Hematopoietic multipotent progenitor cell treated with erythropoietin and hydrocortisone succinate and interleukin-3 and kit ligand, for 6 days (in vitro differentiated cells): ENCODE results near the gene LTBP1.
A peak's percentile ranks its signal among the peaks of the same experiment; 100 is the strongest.

Source experiments
- DNase-seq: peaks from one replicate; pipeline ENCODE4 v3.0.0-alpha.2; 2015

Gene LTBP1

GRCh38 chr2:33122726-33123125, 176.0 kb downstream of the LTBP1 start:
- DNase-seq: peak; percentile 84

DNA sequence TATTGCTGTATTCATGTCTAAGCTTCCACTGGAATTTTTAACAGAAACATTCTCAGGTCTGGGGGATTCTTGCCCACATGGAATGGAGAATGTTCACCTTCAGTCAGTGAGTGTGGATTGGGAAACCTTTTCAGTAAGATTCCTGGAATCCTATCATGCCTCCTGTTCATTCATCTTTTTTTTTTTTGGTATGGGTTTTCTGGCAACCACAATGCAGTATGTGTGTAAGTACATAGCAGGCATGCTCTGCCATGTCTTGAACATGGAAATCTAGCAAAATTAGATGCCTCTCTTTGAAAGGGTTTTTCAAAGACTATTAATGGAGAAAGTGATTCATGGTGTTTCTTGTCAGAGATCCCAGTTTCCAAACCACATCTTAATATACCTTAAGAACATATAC, 176.5 kb downstream of the LTBP1 start:
- DNase-seq: no peak

DNA sequence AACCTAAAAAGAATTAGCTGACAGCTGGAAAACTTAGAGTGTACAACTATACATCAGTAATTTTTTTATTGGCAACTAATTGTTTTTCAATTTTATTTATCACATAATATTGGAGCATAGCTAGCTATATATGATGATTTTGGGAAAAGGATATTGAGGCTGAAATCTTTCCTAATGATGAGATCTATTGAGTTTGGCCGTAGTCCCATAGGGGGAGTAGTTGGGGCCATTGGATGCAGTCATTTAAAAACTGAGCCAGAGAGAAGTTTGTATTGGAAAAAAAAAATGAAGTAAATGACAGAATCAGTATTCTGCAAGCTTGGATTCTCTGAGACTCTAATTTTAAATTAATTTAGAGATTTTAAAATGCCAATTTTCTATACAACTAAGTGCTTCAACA, 179.8 kb downstream of the LTBP1 start:
- DNase-seq: no peak

- DNase-seq: no peak
Measured at GRCh38 chr2:33126958-33127357, 180.2 kb downstream of the LTBP1 start.

DNA sequence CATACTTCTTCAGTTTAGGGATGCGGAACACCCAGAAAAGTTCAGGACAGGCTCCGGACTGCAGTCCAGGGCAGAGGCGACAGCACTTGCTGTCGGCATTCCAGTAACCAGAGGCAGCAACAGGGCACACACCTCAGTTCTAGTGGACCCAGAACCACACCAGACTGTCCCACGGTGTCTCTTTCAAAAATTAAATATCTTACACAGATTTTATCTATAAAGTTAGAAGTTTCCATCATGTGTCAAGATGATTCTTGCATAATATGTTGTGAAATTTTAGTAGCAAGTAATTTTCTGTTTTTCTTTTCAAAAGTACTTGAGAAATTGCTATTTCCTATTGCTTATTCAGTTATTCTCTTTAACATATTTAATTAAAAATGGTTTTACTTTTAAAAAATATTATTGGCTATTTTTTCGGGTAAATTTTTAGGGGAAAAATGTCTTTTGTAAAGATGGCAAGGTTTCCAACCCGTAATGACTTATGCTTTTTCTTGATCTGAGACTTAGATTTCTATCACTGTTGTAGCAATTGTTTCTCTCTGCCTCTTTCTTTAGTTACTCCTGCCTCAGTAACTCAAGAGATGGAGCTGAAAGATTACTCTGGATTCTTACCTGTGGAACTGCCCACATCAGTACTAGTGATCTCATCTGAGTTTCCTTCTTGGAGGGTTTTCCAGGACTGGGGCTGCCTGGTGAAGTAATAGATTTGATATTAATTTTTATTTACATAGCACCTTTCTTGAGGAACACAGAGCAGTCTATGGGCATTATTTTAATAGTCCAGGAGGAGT, 182.7 kb downstream of the LTBP1 start:
- DNase-seq: peak; percentile 46

DNA sequence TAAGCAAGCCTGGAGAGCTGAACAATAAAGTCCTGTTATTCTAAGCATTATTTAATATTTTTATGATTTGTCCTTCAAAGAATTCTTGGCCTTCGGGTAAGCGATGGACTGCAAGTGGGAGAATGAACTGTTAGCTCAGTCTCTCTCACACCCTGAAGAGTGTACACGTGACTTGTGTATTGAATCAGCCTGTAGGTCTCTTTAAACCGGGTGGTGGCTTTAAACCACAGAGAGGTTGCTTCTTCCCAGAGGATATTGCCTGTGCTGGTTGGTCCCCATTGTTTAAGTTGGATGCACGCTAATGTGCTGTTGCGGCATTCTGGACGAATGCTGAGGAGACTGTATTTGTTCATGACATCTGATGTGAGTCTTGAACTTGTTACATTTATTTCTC, 183.3 kb downstream of the LTBP1 start:
- no peak for DNase-seq

DNA sequence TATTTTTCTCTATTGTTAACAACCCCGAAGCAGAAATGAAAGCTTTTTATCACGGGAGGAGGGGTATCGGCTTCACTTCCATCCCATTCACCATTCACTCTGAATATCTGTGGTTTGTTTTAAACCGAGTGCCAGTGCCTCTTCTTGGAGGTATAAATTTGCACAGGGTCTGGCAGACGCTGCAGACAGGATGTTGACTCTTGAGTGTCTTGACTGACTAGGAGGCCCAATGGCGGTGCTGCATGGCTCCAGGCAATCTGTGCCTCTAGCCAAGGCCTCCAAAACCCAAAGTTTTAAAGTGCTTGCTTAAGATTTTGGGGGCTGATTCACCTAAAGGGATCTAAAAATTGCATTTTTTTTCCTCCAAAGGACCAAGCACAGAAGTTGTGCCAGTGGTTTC, 183.8 kb downstream of the LTBP1 start:
- DNase-seq: no peak

GRCh38 chr2:33131111-33131510, 184.4 kb downstream of the LTBP1 start:
- DNase-seq: no peak

- no peak for DNase-seq
Measured at GRCh38 chr2:33131749-33132148, 185.0 kb downstream of the LTBP1 start.

- DNase-seq: peak; percentile 43
Measured at GRCh38 chr2:33133454-33133952, 186.8 kb downstream of the LTBP1 start.

DNA sequence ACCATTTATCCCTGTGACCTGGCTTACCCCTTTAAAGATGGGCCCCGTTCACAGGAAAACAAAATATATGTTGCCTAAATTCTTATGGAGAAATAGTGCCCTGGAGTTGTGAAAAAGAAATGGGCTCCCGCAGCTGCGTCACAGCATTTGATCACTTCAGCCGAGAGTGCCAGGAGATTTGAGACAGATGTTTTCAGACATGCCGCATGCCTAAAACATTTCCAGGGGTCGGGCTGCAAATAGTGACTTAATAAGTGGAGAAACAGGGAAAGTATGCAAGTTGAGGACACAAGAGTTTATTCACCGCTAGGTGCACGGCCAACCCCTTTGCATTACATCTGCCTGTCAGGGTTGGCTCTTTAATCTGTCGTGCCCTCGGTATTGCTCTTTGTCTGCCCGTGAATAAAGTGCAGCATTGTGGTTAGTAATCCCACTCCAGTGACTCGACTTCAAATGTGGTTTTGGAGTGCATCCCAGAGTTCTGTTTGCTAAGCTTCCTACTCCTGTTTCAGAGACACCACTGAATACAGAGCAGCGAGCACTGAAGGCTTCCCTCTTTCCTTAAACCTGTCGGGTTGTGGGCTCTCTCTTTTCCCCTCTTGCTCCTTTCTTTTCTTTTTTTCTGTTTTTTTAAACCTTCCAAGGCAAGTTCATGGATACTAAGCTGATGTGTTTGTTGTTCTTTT, 187.5 kb downstream of the LTBP1 start:
- no peak for DNase-seq

DNA sequence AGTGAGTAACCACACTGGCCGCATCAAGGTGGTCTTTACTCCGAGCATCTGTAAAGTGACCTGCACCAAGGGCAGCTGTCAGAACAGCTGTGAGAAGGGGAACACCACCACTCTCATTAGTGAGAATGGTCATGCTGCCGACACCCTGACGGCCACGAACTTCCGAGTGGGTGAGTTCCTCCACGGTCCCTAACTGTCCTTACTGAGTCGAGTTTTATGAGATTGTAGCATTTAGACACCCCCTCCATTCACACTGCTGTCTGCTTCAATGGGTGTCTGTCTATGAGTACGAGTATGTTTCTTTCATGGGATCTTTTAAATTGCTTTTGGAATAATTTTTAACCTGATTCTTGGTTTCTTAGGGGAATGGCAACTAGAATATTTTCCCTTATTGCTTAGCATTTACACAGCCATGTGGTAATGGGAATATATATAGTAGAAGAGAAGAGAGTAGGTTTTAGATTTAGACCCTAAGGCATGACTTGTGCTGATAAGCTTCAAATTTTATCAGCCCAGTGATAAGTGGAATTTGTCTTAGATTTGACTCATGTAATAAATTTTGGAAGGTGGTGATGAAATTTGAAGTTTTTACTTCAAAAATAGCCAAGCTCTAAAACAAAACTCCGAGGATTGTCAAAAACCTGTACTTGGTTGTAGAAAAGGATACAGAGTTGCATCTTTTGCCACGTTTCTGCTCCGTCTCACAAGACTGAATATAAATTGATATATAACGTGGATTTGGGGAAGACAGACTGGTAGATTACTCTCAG, 188.2 kb downstream of the LTBP1 start:
- no peak for DNase-seq

DNA sequence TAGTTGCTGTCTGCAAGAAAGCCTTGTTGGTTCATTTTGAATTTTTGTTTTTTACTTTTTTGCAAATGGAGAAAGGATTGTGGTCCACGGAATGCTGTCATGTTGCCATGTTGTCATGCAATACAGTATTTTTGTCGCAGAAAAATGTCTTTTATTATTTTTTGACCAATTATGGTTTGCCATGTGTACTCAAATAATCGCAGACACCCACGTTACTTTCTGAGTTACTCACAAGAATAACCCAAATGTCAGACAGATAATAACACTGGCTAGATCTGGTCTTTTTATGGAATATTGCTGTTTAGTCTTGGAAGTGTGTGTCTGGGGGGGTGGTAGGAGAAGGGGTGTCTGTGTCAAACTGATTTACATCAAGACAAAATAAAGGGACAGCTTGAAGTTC, 188.9 kb downstream of the LTBP1 start:
- no peak for DNase-seq

GRCh38 chr2:33136056-33136455, 189.3 kb downstream of the LTBP1 start:
- no peak for DNase-seq

GRCh38 chr2:33136566-33136965, 189.8 kb downstream of the LTBP1 start:
- DNase-seq: no peak

GRCh38 chr2:33137331-33137730, 190.6 kb downstream of the LTBP1 start:
- DNase-seq: no peak

DNA sequence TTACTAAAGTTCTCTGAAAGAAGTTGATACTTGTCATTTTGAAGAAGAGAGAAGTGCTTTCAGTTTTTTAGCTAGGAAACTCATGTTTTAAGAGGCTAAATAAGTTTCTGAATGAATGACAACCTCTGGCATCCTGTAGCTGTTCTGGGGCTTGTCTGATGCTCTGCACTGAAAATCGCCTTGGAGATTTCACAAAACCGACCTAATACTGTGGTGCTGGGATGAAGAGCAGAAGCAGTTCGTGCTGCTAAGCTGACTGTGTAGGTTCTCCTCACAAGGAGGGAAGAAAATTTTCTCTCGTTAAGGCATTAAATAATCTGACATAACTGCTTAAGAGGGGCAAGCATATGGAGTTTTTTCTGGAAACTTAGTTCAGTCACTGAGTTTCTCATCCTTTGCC, 193.2 kb downstream of the LTBP1 start:
- no peak for DNase-seq

DNA sequence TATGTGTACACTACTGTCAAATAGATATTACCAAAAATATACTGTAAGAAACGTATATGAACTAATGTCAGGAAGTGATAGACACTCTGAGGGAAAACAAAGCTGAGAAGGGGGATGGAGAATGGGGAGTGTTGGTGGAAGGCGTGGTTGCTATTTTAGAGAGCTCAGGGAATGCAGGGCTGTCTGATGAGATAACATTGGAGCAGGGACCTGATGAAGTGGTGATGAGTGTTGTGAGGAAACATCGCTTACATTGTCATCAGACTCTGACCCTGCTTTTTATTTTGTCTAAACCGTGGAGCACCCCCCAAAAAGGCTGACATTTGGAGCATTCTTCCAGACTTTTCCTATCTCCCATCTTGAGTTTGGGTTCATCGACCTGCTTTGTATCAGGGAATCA, 194.7 kb downstream of the LTBP1 start:
- DNase-seq: peak; percentile 42

DNA sequence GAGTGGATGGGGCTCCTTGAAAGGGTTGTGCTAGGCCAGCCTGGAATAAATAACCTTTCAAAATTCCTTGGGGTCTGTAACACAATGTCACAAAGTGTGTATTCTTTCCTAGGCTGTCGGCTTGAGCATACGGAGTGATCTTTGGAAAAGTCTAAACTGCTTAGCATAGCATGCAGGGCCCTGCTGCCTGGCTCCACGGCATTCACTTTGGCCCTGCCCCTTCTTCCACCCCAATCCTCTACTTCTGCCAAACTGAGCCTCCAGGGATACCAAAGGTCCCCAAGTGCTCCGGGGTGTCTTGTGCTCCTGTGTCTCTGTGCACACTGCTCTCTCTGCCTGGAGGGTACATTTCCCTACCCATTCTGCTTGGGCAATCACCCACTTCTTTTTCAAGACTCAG, 196.1 kb downstream of the LTBP1 start:
- DNase-seq: no peak

DNA sequence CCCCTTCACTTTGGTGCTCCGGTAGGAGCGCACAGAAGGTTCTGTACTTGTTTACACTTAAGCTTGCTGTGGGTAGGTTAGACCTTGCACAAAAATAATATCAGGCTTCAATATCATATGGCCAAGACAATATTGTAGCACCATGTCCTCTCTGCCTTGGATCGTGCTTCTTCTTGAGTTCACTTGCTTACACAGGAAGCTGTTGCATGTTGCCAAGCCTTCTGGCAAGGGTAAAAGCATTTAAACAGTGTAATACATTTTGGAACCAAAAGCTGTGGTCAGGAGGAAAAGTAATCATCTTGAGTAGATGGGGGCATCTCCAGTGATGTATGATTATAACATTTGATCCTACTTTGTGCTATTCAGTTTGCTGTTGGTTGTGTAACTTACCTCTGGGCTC, 197.5 kb downstream of the LTBP1 start:
- DNase-seq: no peak

DNA sequence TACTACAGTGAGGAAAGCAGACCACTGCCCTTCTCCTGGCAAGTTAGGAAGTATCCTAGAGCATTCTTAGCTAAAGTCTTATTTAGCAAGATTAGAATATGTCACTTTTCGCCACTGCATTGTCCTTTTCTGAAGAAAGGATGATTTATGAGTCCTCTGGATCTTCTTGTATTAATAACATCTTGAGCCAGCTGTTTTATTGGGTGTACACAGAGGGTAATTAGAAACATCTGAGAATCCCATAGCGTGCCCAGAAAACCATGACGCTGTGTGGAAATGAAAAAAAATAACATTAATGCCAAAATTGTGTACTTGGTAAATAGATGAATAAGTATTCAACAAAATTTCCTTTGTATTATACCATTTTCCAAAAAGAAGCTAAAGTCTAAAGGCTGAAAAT, 198.7 kb downstream of the LTBP1 start:
- DNase-seq: no peak

DNA sequence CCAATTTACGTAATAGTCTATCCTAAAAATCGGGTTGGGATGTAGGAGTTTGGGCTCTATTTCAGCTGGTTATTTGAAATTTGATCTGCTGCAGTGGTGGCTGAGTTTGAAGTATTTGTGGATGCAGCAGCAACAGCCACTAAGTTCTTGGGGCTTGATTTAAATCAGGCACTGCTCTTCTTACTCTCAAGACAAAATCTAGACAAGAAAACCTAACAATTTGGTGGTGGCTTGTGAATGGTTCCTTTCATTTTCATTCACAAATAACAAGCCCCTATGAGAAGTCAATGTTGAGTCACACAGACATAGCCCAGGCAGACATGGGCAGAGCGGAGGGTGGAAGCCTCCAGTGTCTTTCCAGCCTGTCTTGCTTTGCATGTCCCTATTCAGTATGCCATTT, 199.3 kb downstream of the LTBP1 start:
- no peak for DNase-seq

DNA sequence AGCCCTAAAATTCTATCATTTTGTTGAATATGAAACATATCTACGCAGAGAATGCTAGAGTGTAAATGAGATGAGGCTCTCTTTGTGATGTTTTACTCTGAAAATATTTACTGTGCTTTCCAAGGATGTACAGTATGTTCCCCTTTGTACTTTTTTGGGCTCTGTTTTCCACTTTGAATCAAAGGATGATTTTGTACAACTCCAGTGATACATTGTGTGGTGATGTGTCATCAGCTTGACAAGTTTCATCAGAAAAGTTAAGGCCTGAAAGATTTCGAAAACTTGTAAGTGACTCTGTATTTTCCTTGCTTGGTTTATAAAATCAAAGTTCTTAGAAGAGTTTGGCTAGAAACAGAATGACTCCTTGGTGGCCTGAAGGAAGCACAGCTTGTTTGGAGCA, 206.3 kb downstream of the LTBP1 start:
- DNase-seq: no peak
